ENCODE data around the gene PROZ. TPM values are rescaled to one million over a fixed set of nuclear protein-coding genes. Genes with fewer than 3 reads are reported as not detected.

The PROZ gene
- total RNA-seq, 1 experiment from 2014 or later, result not detected

GRCh38 chr13:113201815-113202214, 43.4 kb downstream of the PROZ start:
- no peak overlapping the region for H2BK15ac ChIP-seq (ENCODE audit: low read depth, low read length)
- H3K36me3 Mint-ChIP-seq (ENCODE audit: insufficient read depth in 1 of 3, low read depth in 3 of 3), result peaks cover 32 to 46% (median 45%) of the 10 kb centered on the region in 3 experiments; a peak in 6 of 7 replicates
- H4K5ac ChIP-seq (ENCODE audit: insufficient read length, low read depth, low read length), result no peak overlapping the region
- no peak overlapping the region for H3K4me3 Mint-ChIP-seq
- H4K20me1 ChIP-seq (ENCODE audit: control insufficient read depth, insufficient read depth, insufficient read length), result no peaks in the 10 kb centered on the region
- TF ChIP-seq, protein P1, sequence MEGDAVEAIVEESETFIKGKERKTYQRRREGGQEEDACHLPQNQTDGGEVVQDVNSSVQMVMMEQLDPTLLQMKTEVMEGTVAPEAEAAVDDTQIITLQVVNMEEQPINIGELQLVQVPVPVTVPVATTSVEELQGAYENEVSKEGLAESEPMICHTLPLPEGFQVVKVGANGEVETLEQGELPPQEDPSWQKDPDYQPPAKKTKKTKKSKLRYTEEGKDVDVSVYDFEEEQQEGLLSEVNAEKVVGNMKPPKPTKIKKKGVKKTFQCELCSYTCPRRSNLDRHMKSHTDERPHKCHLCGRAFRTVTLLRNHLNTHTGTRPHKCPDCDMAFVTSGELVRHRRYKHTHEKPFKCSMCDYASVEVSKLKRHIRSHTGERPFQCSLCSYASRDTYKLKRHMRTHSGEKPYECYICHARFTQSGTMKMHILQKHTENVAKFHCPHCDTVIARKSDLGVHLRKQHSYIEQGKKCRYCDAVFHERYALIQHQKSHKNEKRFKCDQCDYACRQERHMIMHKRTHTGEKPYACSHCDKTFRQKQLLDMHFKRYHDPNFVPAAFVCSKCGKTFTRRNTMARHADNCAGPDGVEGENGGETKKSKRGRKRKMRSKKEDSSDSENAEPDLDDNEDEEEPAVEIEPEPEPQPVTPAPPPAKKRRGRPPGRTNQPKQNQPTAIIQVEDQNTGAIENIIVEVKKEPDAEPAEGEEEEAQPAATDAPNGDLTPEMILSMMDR (conservative IDR thresholded peaks at IDR 0.05), result no peak
- H3K27ac ChIP-seq (ENCODE audit: insufficient read length, low read depth, low read length), result no peak overlapping the region
- H3K9ac ChIP-seq (ENCODE audit: extremely low read depth, insufficient read length, low read length), result no peak overlapping the region
- no peaks in the 10 kb centered on the region for H3K9me3 ChIP-seq (ENCODE audit: control insufficient read depth, low read depth, low read length)
- H2AFZ ChIP-seq (ENCODE audit: low read length), result no peak overlapping the region
- H3K4me1 ChIP-seq (ENCODE audit: insufficient read depth, low read length), result no peaks in the 10 kb centered on the region
- no peak overlapping the region for H4K91ac ChIP-seq (ENCODE audit: insufficient read length, low read depth, low read length)
- no peak overlapping the region for H3K4me2 ChIP-seq (ENCODE audit: insufficient read depth, insufficient read length, low read length)
- H3K9me3 Mint-ChIP-seq, result no peaks in the 10 kb centered on the region
- no peak overlapping the region for H3K14ac ChIP-seq (ENCODE audit: insufficient read depth, low read length)
- no peak overlapping the region for H3T11ph ChIP-seq (ENCODE audit: low read length)
- no peak overlapping the region for H4K8ac ChIP-seq (replicated peaks; ENCODE audit: insufficient read length, low read depth, low read length)
- peaks cover 37% of the 10 kb centered on the region for H3K79me2 ChIP-seq (ENCODE audit: insufficient read depth, low read length)
- no peak overlapping the region for H3K23ac ChIP-seq (ENCODE audit: insufficient read length, low read depth, low read length)
- no peak overlapping the region for H2AK5ac ChIP-seq (ENCODE audit: insufficient read length, low read length)
- H2BK5ac ChIP-seq (ENCODE audit: insufficient read length, low read length), result no peak overlapping the region
- no peaks in the 10 kb centered on the region for H3K27me3 Mint-ChIP-seq (ENCODE audit: low read depth)
- no peak overlapping the region; a peak in 1 of 7 replicates for H3K27ac Mint-ChIP-seq
- H3K23me2 ChIP-seq (ENCODE audit: insufficient read length, low read depth, low read length, poor library complexity, severe bottlenecking), result no peaks in the 10 kb centered on the region
- no peak overlapping the region for H3K56ac ChIP-seq (ENCODE audit: insufficient read length, low read depth, low read length)
- no peak for DNase-seq
- WGBS (ENCODE audit: extremely low coverage, insufficient read length, low lambda C conversion rate), result no CpG with 5 or more reads among the region's 2 CpGs
- H2BK20ac ChIP-seq (ENCODE audit: low read depth, low read length, poor library complexity, severe bottlenecking), result no peak overlapping the region
- H2BK12ac ChIP-seq (ENCODE audit: insufficient read length, low read depth, low read length), result no peak overlapping the region
- H3K4me1 Mint-ChIP-seq, result peaks cover 3 to 12% of the 10 kb centered on the region in 2 experiments
- H3K79me1 ChIP-seq (ENCODE audit: insufficient read depth, low read depth, low read length, poor library complexity, severe bottlenecking), result peaks cover 14% of the 10 kb centered on the region
- H2BK120ac ChIP-seq (ENCODE audit: low read depth, low read length, poor library complexity, severe bottlenecking), result no peak overlapping the region
- H3K18ac ChIP-seq (ENCODE audit: insufficient read length, low read depth, low read length), result no peak overlapping the region
- H3K4ac ChIP-seq (ENCODE audit: low read depth, low read length), result no peak overlapping the region
- no peaks in the 10 kb centered on the region for H3K27me3 ChIP-seq (ENCODE audit: insufficient read depth, low read length)

Measured in H9 (cell line).